NCI-H2196 (cell line): ENCODE data around the gene ADAM19.

ENCODE experiments used
- DNase-seq: peaks from one replicate; lab custom pipeline; 2025; ENCODE audit not compliant: unreplicated experiment; lab: John Stamatoyannopoulos, UW

The ADAM19 gene

GRCh38 chr5:157597277-157597676 lies 21.7 kb upstream of the ADAM19 start:
- no peak for DNase-seq

- no peak for DNase-seq
These were observed 20.9 kb upstream of the ADAM19 start for GRCh38 chr5:157596487-157596886.

- no peak for DNase-seq
These were observed 19.3 kb upstream of the ADAM19 start for GRCh38 chr5:157594675-157595459.

DNA sequence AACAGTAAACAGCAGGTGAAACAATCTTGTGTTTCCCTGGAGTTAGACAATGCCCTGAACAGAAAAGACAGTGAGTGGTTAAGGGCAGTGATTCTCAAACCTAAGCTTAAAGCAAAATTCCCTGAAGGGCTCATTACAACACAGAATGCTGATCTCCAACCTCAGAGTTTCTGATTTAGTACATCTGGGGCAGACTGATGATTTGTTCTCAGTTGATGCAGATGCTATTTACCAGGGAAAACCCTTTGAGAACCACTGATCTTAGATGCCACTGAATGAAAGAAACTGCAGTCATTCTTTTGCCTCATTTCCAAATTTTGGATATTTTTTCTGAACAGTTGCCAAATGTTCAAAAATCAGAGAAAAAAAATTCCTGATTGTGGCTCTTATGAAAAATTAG lies 18.7 kb upstream of the ADAM19 start:
- DNase-seq: no peak

DNA sequence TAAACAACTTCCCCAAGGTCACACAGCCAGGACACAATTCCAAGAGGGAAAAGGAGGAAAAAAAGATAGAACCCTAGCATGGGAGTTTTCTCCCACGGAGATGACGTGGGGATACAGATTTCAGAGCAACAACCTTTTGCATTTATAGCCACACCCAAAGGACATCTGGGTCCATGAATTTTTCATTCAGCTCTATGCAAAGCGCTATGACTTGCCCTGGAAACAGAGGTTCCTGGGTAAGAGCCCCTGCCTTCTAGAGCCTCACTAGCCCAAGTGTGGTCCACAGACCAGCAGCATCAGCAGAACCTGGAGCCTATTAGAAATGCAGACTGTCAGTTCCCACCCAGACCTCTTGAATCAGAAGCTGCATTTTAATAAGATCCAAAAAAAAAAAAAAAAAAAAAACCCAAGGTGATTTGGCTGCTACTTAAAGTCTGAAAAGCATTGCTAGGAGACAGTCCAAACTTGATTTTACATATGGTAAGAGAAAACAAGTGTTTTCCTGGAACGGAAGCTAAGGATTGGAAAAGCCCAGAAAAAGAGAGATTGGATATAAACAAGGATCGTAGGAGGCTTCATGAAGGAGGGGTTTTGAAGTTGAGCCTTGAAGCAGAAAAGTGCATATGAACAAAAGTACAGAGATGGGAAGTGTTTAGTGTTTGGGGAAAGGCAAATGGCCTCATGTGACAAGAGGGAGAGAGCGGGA lies 17.6 kb upstream of the ADAM19 start:
- no peak for DNase-seq

- DNase-seq: no peak
These were observed 17.0 kb upstream of the ADAM19 start for GRCh38 chr5:157592594-157592993.

DNA sequence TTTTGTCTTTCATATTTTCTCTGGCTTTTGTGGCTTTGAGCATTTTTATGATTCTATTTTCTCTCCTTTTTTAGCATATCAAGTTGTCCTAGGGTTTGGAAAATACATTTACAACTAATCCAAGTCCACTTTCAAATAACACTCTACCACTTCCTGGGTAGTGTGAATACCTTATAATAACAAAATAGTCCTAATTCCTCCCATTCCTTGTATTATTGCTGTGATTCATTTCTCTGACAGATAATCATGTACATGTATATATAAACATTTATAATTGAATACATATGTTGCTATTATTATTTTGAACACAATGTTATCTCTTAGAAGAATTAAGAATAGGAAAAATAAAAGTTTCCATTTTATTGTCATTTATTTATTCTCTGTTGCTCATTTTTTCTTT lies 14.9 kb upstream of the ADAM19 start:
- no peak for DNase-seq

GRCh38 chr5:157584628-157585027 lies 9.1 kb upstream of the ADAM19 start:
- DNase-seq: no peak

GRCh38 chr5:157582731-157583620 lies 7.4 kb upstream of the ADAM19 start:
- no peak for DNase-seq

DNA sequence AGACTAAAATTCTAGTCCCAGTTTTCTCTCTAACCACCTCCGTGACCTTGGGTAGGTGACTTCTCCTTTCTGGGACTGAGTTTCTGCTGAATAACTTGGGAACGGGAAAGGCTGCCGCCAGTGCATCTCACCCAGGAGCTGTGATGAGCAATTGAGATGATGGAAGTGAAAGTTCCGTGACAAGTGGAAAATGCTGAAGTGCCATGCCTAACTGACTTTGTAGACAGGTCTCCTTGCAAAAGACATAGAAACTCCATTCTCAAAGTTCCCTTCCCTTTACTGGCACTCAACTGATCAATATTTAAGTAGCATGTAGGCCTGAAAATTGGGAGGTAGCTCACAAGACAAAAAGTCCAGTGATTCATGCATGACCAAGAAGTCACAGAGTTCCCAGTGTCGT lies 6.3 kb upstream of the ADAM19 start:
- DNase-seq: no peak

GRCh38 chr5:157578079-157578780 lies 2.7 kb upstream of the ADAM19 start:
- DNase-seq: no peak

DNA sequence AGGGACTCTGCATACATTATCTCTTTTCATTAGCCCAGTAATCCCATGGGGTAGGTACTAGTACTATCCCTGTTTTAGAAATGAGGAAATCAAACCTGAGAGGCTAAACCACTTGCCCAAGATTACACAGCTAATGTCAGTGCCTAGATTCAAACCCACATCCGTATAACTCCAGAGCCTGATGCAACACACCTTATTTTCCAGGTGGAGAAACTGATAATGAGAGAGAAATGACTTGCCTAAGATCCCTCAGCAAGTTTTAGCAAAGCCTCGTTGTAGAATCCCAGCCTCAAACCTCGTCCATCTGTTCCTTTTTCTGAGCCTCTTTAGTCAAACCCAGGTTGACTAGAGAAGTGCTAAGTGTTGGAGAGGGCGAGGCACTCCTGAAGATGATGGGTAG lies 1.1 kb upstream of the ADAM19 start:
- no peak for DNase-seq

DNA sequence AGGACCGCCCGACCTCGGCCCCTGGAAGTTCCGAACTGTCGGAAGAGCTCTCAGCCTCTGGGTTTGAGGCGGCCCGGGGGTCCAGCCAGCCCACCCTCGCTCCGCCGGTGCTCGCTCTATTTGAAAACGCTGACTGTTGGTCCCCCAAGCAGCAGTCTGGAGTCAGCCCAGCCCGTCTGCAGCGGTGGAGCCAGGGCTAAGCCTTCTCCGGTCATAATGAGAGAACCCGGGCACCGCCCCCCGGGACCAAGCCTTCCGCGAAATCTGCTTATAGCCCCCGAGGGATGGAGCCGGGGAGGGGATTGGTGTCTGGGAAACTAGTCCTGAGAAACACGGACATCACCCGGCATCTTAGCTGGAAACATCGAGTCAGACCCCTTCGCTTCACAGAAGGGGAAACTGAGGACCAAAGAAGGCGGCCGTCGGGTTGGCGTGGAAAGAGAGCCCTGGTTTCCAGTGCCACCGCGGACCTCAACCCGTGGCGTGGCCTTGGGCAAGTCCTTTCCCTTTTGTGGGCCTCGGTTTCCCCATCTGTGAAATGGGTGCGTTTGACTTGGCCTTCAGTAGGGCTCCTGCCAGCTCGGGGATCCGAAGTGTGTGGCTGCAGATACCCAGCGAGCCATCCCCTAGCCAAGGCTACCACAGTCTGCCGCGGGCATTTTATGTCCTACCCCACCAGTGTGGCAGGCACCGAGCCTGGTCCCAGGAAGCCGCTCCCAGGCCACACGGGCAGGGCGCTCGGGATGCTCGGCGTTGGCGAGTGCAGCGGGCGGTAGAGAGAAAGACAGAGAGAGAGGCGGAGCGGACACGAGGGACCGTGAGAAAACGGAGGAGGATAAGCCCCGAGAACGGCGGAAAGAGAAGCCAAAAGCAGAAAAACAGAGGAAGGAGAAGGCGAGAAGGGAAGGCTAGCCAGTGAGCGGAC lies 857 bp downstream of the ADAM19 start:
- no peak for DNase-seq

GRCh38 chr5:157571357-157571827 lies 4.2 kb downstream of the ADAM19 start:
- no peak for DNase-seq

- no peak for DNase-seq
These were observed 4.9 kb downstream of the ADAM19 start for GRCh38 chr5:157570531-157571200.

DNA sequence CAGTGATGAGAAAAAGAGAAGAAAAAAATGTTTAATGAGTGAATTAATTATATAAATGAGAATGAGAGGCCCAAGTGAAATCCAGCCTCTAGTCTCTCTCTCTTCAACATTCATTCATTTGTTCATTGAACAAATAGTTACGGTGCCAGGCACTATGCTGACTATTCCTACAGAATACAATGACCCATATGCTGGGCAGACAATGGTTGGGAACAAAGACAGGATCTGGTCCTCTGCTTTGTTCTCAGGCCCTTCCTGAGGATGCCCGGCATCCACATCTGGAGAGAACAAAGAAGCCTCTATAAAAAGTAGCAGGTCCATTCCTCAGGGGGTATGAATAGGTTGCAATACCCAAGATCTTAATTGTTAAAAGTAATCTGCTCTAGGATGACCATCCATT lies 6.9 kb downstream of the ADAM19 start:
- DNase-seq: no peak

DNA sequence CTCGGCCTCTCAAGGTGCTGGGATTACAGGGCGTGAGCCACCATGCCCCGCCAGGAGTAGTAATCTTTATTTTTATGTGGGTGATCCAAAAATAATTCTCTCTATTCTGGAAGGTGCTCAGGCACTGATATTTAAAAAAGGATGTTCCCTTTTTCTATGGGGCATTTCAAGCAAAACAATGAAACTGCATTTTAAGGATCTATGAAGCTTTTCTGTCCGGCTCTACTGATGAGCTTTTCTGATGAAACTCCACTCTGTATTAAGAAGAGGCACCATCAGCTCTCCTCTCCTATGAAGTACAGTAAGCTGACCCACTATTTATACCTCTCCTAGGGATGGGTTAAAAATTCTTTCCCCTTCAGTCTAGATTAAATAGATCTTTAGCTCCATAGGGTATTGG lies 7.4 kb downstream of the ADAM19 start:
- DNase-seq: no peak

DNA sequence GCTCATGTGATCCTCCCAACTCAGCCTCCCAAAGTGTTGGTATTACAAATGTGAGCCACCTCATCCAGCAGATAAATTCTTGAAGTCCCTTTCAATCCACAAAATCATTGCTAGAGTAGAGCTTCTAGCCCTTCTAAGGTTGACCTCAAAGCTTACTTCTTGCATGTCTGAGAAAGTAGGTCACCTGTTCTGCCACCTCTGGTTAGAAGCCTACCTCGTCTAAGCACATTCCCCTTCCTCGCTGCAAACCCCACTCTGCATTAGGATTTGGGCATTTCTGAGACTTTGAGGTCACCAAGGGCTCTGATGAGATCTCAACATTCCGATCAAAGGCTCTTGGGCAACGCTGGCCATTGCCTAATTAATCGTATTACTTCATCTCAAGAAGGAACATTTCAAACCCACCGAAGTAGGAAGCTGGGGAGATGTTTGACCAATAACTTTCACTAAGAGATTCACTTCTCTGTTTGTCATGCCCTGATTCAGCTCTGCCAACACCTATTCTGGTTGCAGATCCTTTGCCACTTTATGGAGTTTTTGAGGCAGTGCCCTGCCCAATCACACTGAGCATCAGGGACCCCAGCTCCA lies 8.6 kb downstream of the ADAM19 start:
- DNase-seq: no peak
